Pancreas (tissue), 10 donors: Measurements from ENCODE around the gene TM9SF2. TPM values are rescaled to one million over a fixed set of nuclear protein-coding genes. Genes with fewer than 3 reads are reported as not detected.
A peak's percentile ranks its signal among the peaks of the same experiment; 100 is the strongest.

ENCODE experiments used
- ATAC-seq, 4 donors: fragments of 200-7000 bp; cut with Tn5 transposase; one replicate each; pipeline versions ENCODE4 v1.8.0 to v1.9.1; 2020; ENCODE audit warnings: mild to moderate bottlenecking in 4 of 4, moderate library complexity in 4 of 4
- DNase-seq, 6 donors: peaks; one replicate each; pipeline ENCODE4 v3.0.0-alpha.2; 2020
- FAIRE-seq: peaks from 2 replicates; lab custom pipeline; 2012; peaks lifted over from hg19 to GRCh38; lab: Jason Lieb, UNC
- H3K27ac ChIP-seq, 4 donors: fragments of 200-600 bp; sonication (generic); 1 replicate in 3 of 4; 2 replicates in 1 of 4; pipeline versions ENCODE4 v1.5.0 to v1.8.0; 2020
- H3K27me3 ChIP-seq, 4 donors: fragments of 200-600 bp; one replicate each; pipeline ENCODE4 v1.8.0; 2021
- H3K36me3 ChIP-seq, 3 donors: fragments of 200-600 bp; sonication (generic) in 1 of 3; one replicate each; pipeline versions ENCODE4 v1.5.0 to v1.8.0; 2020 to 2021
- H3K4me1 ChIP-seq, 3 donors: fragments of 200-600 bp; one replicate each; pipeline ENCODE4 v1.8.0; 2021
- H3K4me3 ChIP-seq, 4 donors: fragments of 200-600 bp; sonication (generic) in 2 of 4; one replicate each; pipeline versions ENCODE4 v1.5.0 to v1.8.0; 2020 to 2021
- H3K9me3 ChIP-seq, 4 donors: fragments of 200-600 bp; one replicate each; pipeline ENCODE4 v1.8.0; 2021
- CTCF ChIP-seq, 4 donors: fragments of 200-600 bp; sonication (generic) in 3 of 4; IDR thresholded peaks; one replicate each; pipeline versions ENCODE4 v1.5.0 to v1.8.0; 2021; ENCODE audit warnings: antibody characterized with exemption in 4 of 4
- WGBS, 2 donors: extraction: QIAGEN DNeasy Blood & Tissue Kit; methylation state at CpG; one replicate each; pipeline ENCODE4 v1.1.7; 2013; 5-methylcytosine and 5-hydroxymethylcytosine counted together
- intact Hi-C, 3 donors: fragments of 100-400 bp; cut with DNase I; formaldehyde crosslinking; loops; one replicate each; pipeline versions ENCODE4 v1.11.1 to v1.14.2; 2022
- polyA plus RNA-seq, 2 donors: library from polyadenylated mRNA; stranded (reverse); fragments of 200-250 nt; gene quantifications; one replicate each; pipeline ENCODE4 v1.2.3, GENCODE V29; 2013
- total RNA-seq, 6 donors: library from RNA; stranded (reverse); fragmentation: NEBNext Ultra II Directional in 4 of 6; extraction: Animal tissue kit (Norgen Biotek cat#: 25700) in 4 of 6; gene quantifications; one replicate each; pipeline versions ENCODE4 v1.2.1 to v1.2.4, GENCODE V29; 2021 to 2023
- donor health status: healthy with polysubstance abuse.
- donor health status: DM: no; HTN: no; CAD: no; lungs with moderate emphysema.
- donor health status: DM: no; HTN: no; CAD: no.
- donor health status: control.
- donor health status: control.
- donor health status: Bipolar disorder and iron deficiency.
- donor health status: DM: yes; HTN: yes; CAD: no.
- donor health status: DM: no; HTN: no; CAD: no.
- donor health status: DM: no; HTN: no; CAD: no.
- donor health status: DM: yes; HTN: yes; CAD: no.

The TM9SF2 gene
- total and polyA plus RNA-seq, 8 donors = 22.7 to 88.8 (median 56.5) TPM

GRCh38 chr13:99572921-99573320 is 71.6 kb downstream of the TM9SF2 start:
- intact Hi-C loops = no loop called here
- H3K4me1 ChIP-seq = no peaks in the 10 kb centered on the region
- H3K36me3 ChIP-seq = no peaks in the 10 kb centered on the region
- no peaks in the 10 kb centered on the region for H3K9me3 ChIP-seq
- WGBS, 2 donors = 76 to 89% methylated on average over 13 of the region's 13 CpGs
- ATAC-seq (no peak), FAIRE-seq (no peak), DNase-seq (no peak)
- no peak overlapping the region for H3K27ac ChIP-seq
- TF ChIP-seq CTCF (IDR thresholded peaks at IDR 0.05) = no peak
- H3K4me3 ChIP-seq = no peak overlapping the region
- no peaks in the 10 kb centered on the region for H3K27me3 ChIP-seq

- no peak overlapping the region for H3K27ac ChIP-seq
Measured at GRCh38 chr13:99575376-99576120, 74.3 kb downstream of the TM9SF2 start.

GRCh38 chr13:99577934-99578917 is 77.0 kb downstream of the TM9SF2 start:
- Histone ChIP-seq H3K4me3 (no peak overlapping the region), H3K36me3 (no peaks in the 10 kb centered on the region), H3K9me3 (no peaks in the 10 kb centered on the region), H3K4me1 (no peaks in the 10 kb centered on the region), H3K27ac (no peak overlapping the region), H3K27me3 (no peaks in the 10 kb centered on the region)
- 63 to 70% methylated on average over 10 of the region's 10 CpGs for WGBS, 2 donors
- peak in 3 of 4 donors; percentile 27 to 30 (median 29) for ATAC-seq
- DNase-seq = no peak
- intact Hi-C loops = no loop called here
- no peak for TF ChIP-seq CTCF (IDR thresholded peaks at IDR 0.05)
- no peak for FAIRE-seq

More at GRCh38 chr13:99575376-99576120, 74.3 kb downstream of the TM9SF2 start:
- H3K9me3 ChIP-seq = no peaks in the 10 kb centered on the region
- DNase-seq (no peak), FAIRE-seq (no peak), ATAC-seq (no peak)
- intact Hi-C loops = no loop called here
- no peaks in the 10 kb centered on the region for H3K36me3 ChIP-seq
- TF ChIP-seq CTCF (IDR thresholded peaks at IDR 0.05) = no peak
- H3K4me3 ChIP-seq = no peak overlapping the region
- H3K4me1 ChIP-seq = no peaks in the 10 kb centered on the region
- H3K27me3 ChIP-seq = no peaks in the 10 kb centered on the region
- WGBS, 2 donors = 56 to 59% methylated on average over 18 of the region's 18 CpGs

GRCh38 chr13:99580500-99581268 is 79.4 kb downstream of the TM9SF2 start:
- Histone ChIP-seq H3K9me3 (no peaks in the 10 kb centered on the region), H3K27ac (no peak overlapping the region), H3K4me1 (no peaks in the 10 kb centered on the region), H3K27me3 (no peaks in the 10 kb centered on the region), H3K4me3 (no peak overlapping the region), H3K36me3 (no peaks in the 10 kb centered on the region)
- ATAC-seq (no peak), FAIRE-seq (no peak), DNase-seq (no peak)
- no peak for TF ChIP-seq CTCF (IDR thresholded peaks at IDR 0.05)
- 82% methylated on average over 7 of the region's 7 CpGs for WGBS, 2 donors
- intact Hi-C loops = no loop called here
